ENCODE data around the gene F7.

DNA sequence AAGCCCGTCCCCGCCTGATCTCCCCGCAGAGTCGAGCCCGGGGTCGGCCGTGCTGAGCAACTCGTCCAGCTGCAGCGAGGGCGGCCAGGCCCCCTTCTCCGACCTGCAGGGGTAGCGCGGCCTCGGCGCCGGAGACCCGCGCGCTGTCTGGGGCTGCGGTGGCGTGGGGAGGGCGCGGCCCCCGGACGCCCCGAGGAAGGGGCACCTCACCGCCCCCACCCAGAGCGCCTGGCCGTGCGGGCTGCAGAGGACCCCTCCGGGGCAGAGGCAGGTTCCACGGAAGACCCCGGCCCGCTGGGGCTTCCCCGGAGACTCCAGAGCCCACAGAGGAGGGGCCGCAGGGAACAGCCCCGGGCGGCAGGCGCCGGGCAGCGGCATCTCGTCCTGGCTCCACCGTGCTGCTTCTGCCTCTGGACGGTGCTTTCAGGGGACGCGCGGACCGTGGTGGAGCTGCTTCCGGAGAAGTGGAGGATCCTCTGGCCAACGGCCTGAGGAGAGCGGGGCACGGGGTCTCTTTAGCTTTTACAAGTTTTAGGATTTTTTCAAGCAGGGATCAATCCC is 8.8 kb upstream of the F7 start:
- TF ChIP-seq, protein P1, sequence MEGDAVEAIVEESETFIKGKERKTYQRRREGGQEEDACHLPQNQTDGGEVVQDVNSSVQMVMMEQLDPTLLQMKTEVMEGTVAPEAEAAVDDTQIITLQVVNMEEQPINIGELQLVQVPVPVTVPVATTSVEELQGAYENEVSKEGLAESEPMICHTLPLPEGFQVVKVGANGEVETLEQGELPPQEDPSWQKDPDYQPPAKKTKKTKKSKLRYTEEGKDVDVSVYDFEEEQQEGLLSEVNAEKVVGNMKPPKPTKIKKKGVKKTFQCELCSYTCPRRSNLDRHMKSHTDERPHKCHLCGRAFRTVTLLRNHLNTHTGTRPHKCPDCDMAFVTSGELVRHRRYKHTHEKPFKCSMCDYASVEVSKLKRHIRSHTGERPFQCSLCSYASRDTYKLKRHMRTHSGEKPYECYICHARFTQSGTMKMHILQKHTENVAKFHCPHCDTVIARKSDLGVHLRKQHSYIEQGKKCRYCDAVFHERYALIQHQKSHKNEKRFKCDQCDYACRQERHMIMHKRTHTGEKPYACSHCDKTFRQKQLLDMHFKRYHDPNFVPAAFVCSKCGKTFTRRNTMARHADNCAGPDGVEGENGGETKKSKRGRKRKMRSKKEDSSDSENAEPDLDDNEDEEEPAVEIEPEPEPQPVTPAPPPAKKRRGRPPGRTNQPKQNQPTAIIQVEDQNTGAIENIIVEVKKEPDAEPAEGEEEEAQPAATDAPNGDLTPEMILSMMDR (IDR thresholded peaks at IDR 0.05; ENCODE audit: low read depth, low read length, poor library complexity, severe bottlenecking), result no peak
- no peak for TF ChIP-seq EZH2phosphoT487 (IDR thresholded peaks at IDR 0.05; ENCODE audit: borderline replicate concordance, low read length)

Data from DOHH2 (cell line).